SK-N-SH (cell line): ENCODE data around the gene SPATA2. TPM values are rescaled to one million over a fixed set of nuclear protein-coding genes. Genes with fewer than 3 reads are reported as not detected.

Source experiments
- CTCF ChIA-PET: fragments of 300-600, 350-600 bp; formaldehyde crosslinking; extraction: SDS; loops from one replicate; lab custom pipeline; 2021; lab: Yijun Ruan, JAX
- POLR2A ChIA-PET: fragments of 350-600 bp; sonication (Branson Sonifier 250); formaldehyde crosslinking; extraction: SDS; loops from one replicate; lab custom pipeline; 2020; ENCODE audit warnings: antibody characterized with exemption, inconsistent platforms; lab: Yijun Ruan, JAX
- DNase-seq: peaks from one replicate; pipeline ENCODE4 v3.0.0; 2012
- H2AFZ ChIP-seq: fragments of 200-600 bp; sonication (generic); 2 replicates; pipeline ENCODE4 v1.8.1; 2016; ENCODE audit warnings: antibody characterized with exemption, mild to moderate bottlenecking, low read depth
- H3F3A ChIP-seq: fragments of 200-600 bp; sonication (generic); replicated peaks from 2 replicates; pipeline ENCODE3; 2016; ENCODE audit warnings: antibody characterized with exemption, mild to moderate bottlenecking; ENCODE audit not compliant: insufficient read depth
- H3K27ac ChIP-seq, 2 experiments: fragments of 200-500 bp in 1 of 2; fragments of 200-600 bp in 1 of 2; sonication (Bioruptor generic) in 1 of 2; sonication (generic), shearing (Covaris generic) in 1 of 2; 2 replicates each; pipeline versions ENCODE4 v1.5.1 to v1.6.1; 2014 to 2016; ENCODE audit warnings: low read depth in 2 of 2, inconsistent platforms in 1 of 2, low read length in 1 of 2, mild to moderate bottlenecking in 1 of 2, mixed read lengths in 1 of 2
- H3K27me3 ChIP-seq: fragments of 200-600 bp; sonication (generic), shearing (Covaris generic); 2 replicates; pipeline ENCODE4 v1.6.1; 2016; ENCODE audit warnings: mixed run types; ENCODE audit not compliant: insufficient read depth
- H3K36me3 ChIP-seq, 2 experiments: fragments of 200-500 bp in 1 of 2; fragments of 200-600 bp in 1 of 2; sonication (Bioruptor generic) in 1 of 2; sonication (generic) in 1 of 2; replicated peaks in 1 of 2; 2 replicates each; pipeline versions ENCODE3 to v1.5.1; 2014 to 2016; ENCODE audit warnings: low read length in 1 of 2, mild to moderate bottlenecking in 1 of 2; ENCODE audit not compliant: insufficient read depth in 2 of 2, control insufficient read depth in 1 of 2
- H3K4me1 ChIP-seq, 2 experiments: fragments of 200-500 bp in 1 of 2; fragments of 200-600 bp in 1 of 2; sonication (Bioruptor generic) in 1 of 2; sonication (generic), shearing (Covaris generic) in 1 of 2; 2 replicates each; pipeline versions ENCODE4 v1.5.1 to v1.6.1; 2014 to 2016; ENCODE audit warnings: low read depth in 1 of 2, low read length in 1 of 2, mixed run types in 1 of 2; ENCODE audit not compliant: insufficient read depth in 2 of 2, control insufficient read depth in 1 of 2
- H3K4me2 ChIP-seq: fragments of 200-600 bp; sonication (generic), shearing (Covaris generic); 2 replicates; pipeline ENCODE4 v1.6.1; 2017; ENCODE audit warnings: mixed run types
- H3K4me3 ChIP-seq, 2 experiments: fragments of 200-500 bp in 1 of 2; fragments of 200-600 bp in 1 of 2; sonication (Bioruptor generic) in 1 of 2; sonication (generic), shearing (Covaris generic) in 1 of 2; 2 replicates each; pipeline versions ENCODE4 v1.5.1 to v1.8.1; 2014 to 2016; ENCODE audit warnings: low read depth in 2 of 2, inconsistent platforms in 1 of 2, low read length in 1 of 2, mild to moderate bottlenecking in 1 of 2, mixed read lengths in 1 of 2, moderate library complexity in 1 of 2
- H3K79me2 ChIP-seq: fragments of 200-600 bp; sonication (generic); 2 replicates; pipeline ENCODE4 v1.8.1; 2017; ENCODE audit warnings: mild to moderate bottlenecking; ENCODE audit not compliant: insufficient read depth
- H3K9ac ChIP-seq: fragments of 200-600 bp; sonication (generic); 2 replicates; pipeline ENCODE4 v1.6.1; 2017; ENCODE audit warnings: mixed run types
- H3K9me2 ChIP-seq: fragments of 200-600 bp; sonication (generic); 2 replicates; pipeline ENCODE4 v1.6.1; 2017; ENCODE audit warnings: mixed run types
- H3K9me3 ChIP-seq: fragments of 200-600 bp; sonication (generic); 2 replicates; pipeline ENCODE4 v1.6.1; 2017; ENCODE audit warnings: mixed run types, mild to moderate bottlenecking, moderate library complexity
- H4K20me1 ChIP-seq: fragments of 200-600 bp; sonication (generic); 2 replicates; pipeline ENCODE4 v1.6.1; 2017; ENCODE audit warnings: mild to moderate bottlenecking, mixed run types; ENCODE audit not compliant: insufficient read depth
- ELF1 ChIP-seq: IDR thresholded peaks from 2 replicates; pipeline ENCODE4 v1.4.0; 2012
- EZH2phosphoT487 ChIP-seq: fragments of 200-600 bp; sonication (generic); IDR thresholded peaks from 2 replicates; pipeline ENCODE4 v1.6.1; 2017; ENCODE audit warnings: low read depth, mixed run types, mild to moderate bottlenecking, antibody characterized with exemption, moderate library complexity, borderline replicate concordance
- FOSL2 ChIP-seq: IDR thresholded peaks from 2 replicates; pipeline ENCODE4 v1.4.0; 2012; ENCODE audit warnings: low read depth, mild to moderate bottlenecking, moderate library complexity, borderline replicate concordance
- GATA2 ChIP-seq: sonication (generic); formaldehyde crosslinking; IDR thresholded peaks from 2 replicates; pipeline ENCODE4 v1.5.0; 2020; ENCODE audit warnings: mild to moderate bottlenecking, missing genetic modification reagents
- MEF2A ChIP-seq: IDR thresholded peaks from 2 replicates; pipeline ENCODE4 v1.4.0; 2012; ENCODE audit warnings: low read depth, borderline replicate concordance
- MXI1 ChIP-seq: IDR thresholded peaks from 2 replicates; pipeline ENCODE4 v1.6.1; 2012; ENCODE audit warnings: mild to moderate bottlenecking, low read depth, low read length, improper control_type of control experiment
- NFIC ChIP-seq: IDR thresholded peaks from 2 replicates; pipeline ENCODE4 v1.4.0; 2012; ENCODE audit warnings: borderline replicate concordance
- NRF1 ChIP-seq: IDR thresholded peaks from 2 replicates; pipeline ENCODE4 v1.6.1; 2012; ENCODE audit warnings: low read depth, mild to moderate bottlenecking, low read length
- POLR2AphosphoS5 ChIP-seq: IDR thresholded peaks from 2 replicates; pipeline ENCODE4 v1.6.1; 2012; ENCODE audit warnings: low read depth, low read length
- RAD21 ChIP-seq: IDR thresholded peaks from 2 replicates; pipeline ENCODE4 v1.6.1; 2012; ENCODE audit warnings: mild to moderate bottlenecking, low read length
- RCOR1 ChIP-seq: fragments of 150-350 bp; IDR thresholded peaks from 2 replicates; pipeline ENCODE4 v1.6.1; 2017; ENCODE audit warnings: antibody characterized with exemption, low read length
- RXRA ChIP-seq: IDR thresholded peaks from 2 replicates; pipeline ENCODE4 v1.4.0; 2012; ENCODE audit warnings: low read depth, mild to moderate bottlenecking, borderline replicate concordance
- SIN3A ChIP-seq: IDR thresholded peaks from 2 replicates; pipeline ENCODE4 v1.6.1; 2012; ENCODE audit warnings: low read depth, mild to moderate bottlenecking, low read length, moderate library complexity, borderline replicate concordance
- TAF1 ChIP-seq: IDR thresholded peaks from 2 replicates; pipeline ENCODE4 v1.6.1; 2012; ENCODE audit warnings: low read depth, mild to moderate bottlenecking, low read length, moderate library complexity, borderline replicate concordance
- TCF12 ChIP-seq: IDR thresholded peaks from 2 replicates; pipeline ENCODE4 v1.4.0; 2012
- YY1 ChIP-seq: IDR thresholded peaks from 2 replicates; pipeline ENCODE4 v1.4.0; 2012; ENCODE audit warnings: low read depth, mild to moderate bottlenecking
- WGBS: methylation state at CpG from one replicate; pipeline ENCODE4 v1.1.6; 2017; ENCODE audit warnings: low lambda C conversion rate; 5-methylcytosine and 5-hydroxymethylcytosine counted together
- polyA plus RNA-seq, 3 experiments: library from polyadenylated mRNA; depleted of rRNA; stranded (reverse); fragments of >200 nt; gene quantifications; 2 replicates each; pipeline ENCODE4 v1.2.3, GENCODE V29; 2012
- TF ChIP-seq, protein P1 (sequence below): IDR thresholded peaks from 2 replicates; pipeline ENCODE4 v1.4.0; 2012; ENCODE audit warnings: low read depth, borderline replicate concordance
- TF ChIP-seq, protein P2 (sequence below): IDR thresholded peaks from 2 replicates; pipeline ENCODE4 v1.6.1; 2012; ENCODE audit warnings: mild to moderate bottlenecking, low read depth, low read length, moderate library complexity
- TF ChIP-seq, protein P3 (sequence below): IDR thresholded peaks from 2 replicates; pipeline ENCODE4; 2012

Gene SPATA2
- polyA plus RNA-seq, 1 of the 3 experiments (the other 2 are of a cell fraction), result 7.2 TPM

DNA sequence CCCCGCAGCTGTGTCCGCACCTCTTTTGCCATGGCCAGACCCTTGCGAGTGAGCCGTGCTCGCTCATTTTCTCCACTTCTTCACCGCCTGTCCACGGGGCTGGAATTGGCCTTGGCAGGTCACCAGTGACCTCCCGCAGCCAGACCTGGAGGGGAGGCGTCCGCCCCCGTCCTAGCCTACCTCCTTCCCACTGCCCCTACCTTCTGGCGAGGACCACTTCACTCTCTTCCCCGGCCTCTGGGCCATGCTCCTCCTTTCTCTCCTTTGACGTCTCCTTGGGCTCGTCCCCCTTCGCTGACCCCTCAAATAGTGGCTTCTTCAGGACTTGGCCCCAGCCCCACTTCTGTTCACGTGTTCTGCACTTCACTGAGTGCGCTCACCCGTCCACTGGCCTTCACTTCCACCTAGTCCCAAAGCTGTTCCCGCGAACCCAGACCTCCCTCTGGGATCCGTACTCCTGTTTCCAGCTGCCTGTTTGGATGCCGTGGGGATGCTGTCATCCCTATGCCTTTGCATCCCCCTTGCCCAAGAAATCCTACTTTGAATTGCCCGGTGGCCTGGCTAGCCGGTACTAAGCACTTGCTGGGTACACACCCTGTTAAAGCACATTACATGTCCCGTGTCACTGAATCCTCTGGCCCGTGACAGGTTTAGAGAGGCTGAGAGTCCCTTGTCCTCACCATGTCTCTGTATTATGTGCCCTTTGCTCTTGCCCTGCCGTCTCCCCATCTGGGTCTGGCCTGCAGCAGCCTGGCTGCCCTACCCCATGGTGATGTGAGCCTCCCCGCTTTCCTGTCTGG is 33.0 kb downstream of the SPATA2 start:
- CTCF ChIA-PET, result no interaction called here
- POLR2A ChIA-PET, result no interaction called here
- Histone ChIP-seq H3K4me2 (no peak overlapping the region), H3K9me2 (no peaks in the 10 kb centered on the region), H2AFZ (no peak overlapping the region), H3K4me3 (no peak overlapping the region), H3K27ac (no peak overlapping the region), H3F3A (no peaks in the 10 kb centered on the region), H3K9ac (no peak overlapping the region), H3K79me2 (no peaks in the 10 kb centered on the region), H4K20me1 (no peaks in the 10 kb centered on the region), H3K9me3 (no peaks in the 10 kb centered on the region), H3K4me1 (no peaks in the 10 kb centered on the region), H3K27me3 (no peaks in the 10 kb centered on the region), H3K36me3 (peaks cover 13 to 31% of the 10 kb centered on the region in 2 experiments)
- no peak for DNase-seq
- WGBS, result 94% methylated on average over 28 of the region's 29 CpGs
- TF ChIP-seq TCF12, result no peak
- TF ChIP-seq FOSL2, result no peak
- no peak for TF ChIP-seq SIN3A
- no peak for TF ChIP-seq EZH2phosphoT487
- TF ChIP-seq NFIC, result no peak
- TF ChIP-seq ELF1, result no peak
- no peak for TF ChIP-seq YY1

DNA sequence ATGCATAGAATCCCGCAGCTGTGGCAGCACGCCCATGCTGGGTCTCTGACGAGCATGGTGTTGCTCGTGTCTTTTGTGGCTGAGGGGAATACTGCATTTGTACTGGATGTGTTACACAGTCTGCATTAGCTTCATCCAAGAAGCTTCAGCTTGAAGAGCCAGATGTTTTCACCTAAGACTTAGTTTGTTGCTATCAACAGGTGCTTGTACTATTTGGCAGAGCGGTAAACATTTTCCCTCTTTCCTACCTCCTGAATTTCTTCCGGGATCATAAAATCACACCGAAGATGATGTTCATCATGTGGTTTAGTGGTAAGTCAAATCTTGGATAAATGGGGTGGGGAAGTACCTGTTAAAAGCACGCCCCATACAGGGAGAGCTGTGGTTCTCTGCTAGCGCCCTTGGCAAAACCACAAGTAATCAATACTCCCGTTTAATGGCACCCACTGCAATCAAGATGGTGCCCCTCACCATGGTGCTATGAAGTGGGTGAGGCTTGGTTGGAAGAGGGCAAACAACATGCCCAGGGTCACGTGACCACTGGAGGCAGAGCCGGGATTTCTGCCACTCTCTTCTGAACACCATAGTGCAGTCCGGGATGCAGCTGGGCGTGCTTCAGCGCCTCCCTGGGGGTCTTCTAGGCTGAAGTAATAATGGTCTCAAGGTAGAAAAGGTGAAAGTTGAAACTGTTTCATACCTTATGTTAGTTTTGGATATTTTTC is 34.4 kb downstream of the SPATA2 start:
- no peak overlapping the region for H3K27ac ChIP-seq
- H3F3A ChIP-seq, result no peaks in the 10 kb centered on the region
- H3K36me3 ChIP-seq, result peaks cover 13 to 26% of the 10 kb centered on the region in 2 experiments
- no peaks in the 10 kb centered on the region for H3K9me3 ChIP-seq
- DNase-seq, result no peak
- POLR2A ChIA-PET, result interaction anchor here (0.6 kb wide), 1 partner anchor 54 kb away, joined by 4 read pairs; no protein-coding TSS in a partner anchor
- no peaks in the 10 kb centered on the region for H3K9me2 ChIP-seq
- TF ChIP-seq RAD21 (no peak), TAF1 (no peak), GATA2 (CRISPR knock-in tag) (no peak), RCOR1 (no peak), NRF1 (no peak), POLR2AphosphoS5 (no peak), ELF1 (no peak), RXRA (no peak), YY1 (no peak), MXI1 (no peak), MEF2A (no peak)
- TF ChIP-seq, protein P1, sequence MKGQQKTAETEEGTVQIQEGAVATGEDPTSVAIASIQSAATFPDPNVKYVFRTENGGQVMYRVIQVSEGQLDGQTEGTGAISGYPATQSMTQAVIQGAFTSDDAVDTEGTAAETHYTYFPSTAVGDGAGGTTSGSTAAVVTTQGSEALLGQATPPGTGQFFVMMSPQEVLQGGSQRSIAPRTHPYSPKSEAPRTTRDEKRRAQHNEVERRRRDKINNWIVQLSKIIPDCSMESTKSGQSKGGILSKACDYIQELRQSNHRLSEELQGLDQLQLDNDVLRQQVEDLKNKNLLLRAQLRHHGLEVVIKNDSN, result no peak
- TF ChIP-seq, protein P2, sequence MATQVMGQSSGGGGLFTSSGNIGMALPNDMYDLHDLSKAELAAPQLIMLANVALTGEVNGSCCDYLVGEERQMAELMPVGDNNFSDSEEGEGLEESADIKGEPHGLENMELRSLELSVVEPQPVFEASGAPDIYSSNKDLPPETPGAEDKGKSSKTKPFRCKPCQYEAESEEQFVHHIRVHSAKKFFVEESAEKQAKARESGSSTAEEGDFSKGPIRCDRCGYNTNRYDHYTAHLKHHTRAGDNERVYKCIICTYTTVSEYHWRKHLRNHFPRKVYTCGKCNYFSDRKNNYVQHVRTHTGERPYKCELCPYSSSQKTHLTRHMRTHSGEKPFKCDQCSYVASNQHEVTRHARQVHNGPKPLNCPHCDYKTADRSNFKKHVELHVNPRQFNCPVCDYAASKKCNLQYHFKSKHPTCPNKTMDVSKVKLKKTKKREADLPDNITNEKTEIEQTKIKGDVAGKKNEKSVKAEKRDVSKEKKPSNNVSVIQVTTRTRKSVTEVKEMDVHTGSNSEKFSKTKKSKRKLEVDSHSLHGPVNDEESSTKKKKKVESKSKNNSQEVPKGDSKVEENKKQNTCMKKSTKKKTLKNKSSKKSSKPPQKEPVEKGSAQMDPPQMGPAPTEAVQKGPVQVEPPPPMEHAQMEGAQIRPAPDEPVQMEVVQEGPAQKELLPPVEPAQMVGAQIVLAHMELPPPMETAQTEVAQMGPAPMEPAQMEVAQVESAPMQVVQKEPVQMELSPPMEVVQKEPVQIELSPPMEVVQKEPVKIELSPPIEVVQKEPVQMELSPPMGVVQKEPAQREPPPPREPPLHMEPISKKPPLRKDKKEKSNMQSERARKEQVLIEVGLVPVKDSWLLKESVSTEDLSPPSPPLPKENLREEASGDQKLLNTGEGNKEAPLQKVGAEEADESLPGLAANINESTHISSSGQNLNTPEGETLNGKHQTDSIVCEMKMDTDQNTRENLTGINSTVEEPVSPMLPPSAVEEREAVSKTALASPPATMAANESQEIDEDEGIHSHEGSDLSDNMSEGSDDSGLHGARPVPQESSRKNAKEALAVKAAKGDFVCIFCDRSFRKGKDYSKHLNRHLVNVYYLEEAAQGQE, result no peak
- TF ChIP-seq, protein P3, sequence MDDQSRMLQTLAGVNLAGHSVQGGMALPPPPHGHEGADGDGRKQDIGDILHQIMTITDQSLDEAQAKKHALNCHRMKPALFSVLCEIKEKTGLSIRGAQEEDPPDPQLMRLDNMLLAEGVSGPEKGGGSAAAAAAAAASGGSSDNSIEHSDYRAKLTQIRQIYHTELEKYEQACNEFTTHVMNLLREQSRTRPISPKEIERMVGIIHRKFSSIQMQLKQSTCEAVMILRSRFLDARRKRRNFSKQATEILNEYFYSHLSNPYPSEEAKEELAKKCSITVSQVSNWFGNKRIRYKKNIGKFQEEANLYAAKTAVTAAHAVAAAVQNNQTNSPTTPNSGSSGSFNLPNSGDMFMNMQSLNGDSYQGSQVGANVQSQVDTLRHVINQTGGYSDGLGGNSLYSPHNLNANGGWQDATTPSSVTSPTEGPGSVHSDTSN, result no peak
- 88% methylated on average over 15 of the region's 15 CpGs for WGBS
- H3K4me1 ChIP-seq, result no peaks in the 10 kb centered on the region
- H2AFZ ChIP-seq, result no peak overlapping the region
- H3K4me2 ChIP-seq, result no peak overlapping the region
- H4K20me1 ChIP-seq, result no peaks in the 10 kb centered on the region
- H3K79me2 ChIP-seq, result no peaks in the 10 kb centered on the region
- H3K4me3 ChIP-seq, result no peak overlapping the region
- CTCF ChIA-PET, result interaction anchor here (1.0 to 1.9 kb wide), 3 partner anchors 9 to 339 kb away, joined by 3 to 6 read pairs (median 3); no protein-coding TSS in a partner anchor
- no peaks in the 10 kb centered on the region for H3K27me3 ChIP-seq
- no peak overlapping the region for H3K9ac ChIP-seq
